Lung (tissue), 12 donors: ENCODE measurements around the gene TINAG. TPM values are rescaled to one million over a fixed set of nuclear protein-coding genes. Genes with fewer than 3 reads are reported as not detected.

Experiments
- ATAC-seq: fragments of 200-7000 bp; cut with Tn5 transposase; one replicate; pipeline ENCODE4 v1.9.1; 2020; ENCODE audit warnings: moderate number of reproducible peaks; ENCODE audit not compliant: insufficient read depth, low FRiP score
- DNase-seq, 3 donors: peaks; one replicate each; pipeline ENCODE4 v3.0.0-alpha.2; 2013 to 2017
- H3K27ac ChIP-seq, 2 donors: one replicate each; pipeline ENCODE4 v1.5.1; 2013; ENCODE audit warnings: mild to moderate bottlenecking in 2 of 2, moderate library complexity in 2 of 2, control low read depth in 1 of 2, inconsistent platforms in 1 of 2, low read depth in 1 of 2, low read length in 1 of 2
- H3K27me3 ChIP-seq, 3 donors: one replicate each; pipeline ENCODE4 v1.5.1; 2013; ENCODE audit warnings: low read length in 2 of 3; ENCODE audit not compliant: control insufficient read depth in 3 of 3, insufficient read depth in 3 of 3
- H3K36me3 ChIP-seq, 4 donors: one replicate each; pipeline ENCODE4 v1.5.1; 2013; ENCODE audit warnings: low read length in 4 of 4, mild to moderate bottlenecking in 1 of 4, moderate library complexity in 1 of 4; ENCODE audit not compliant: control insufficient read depth in 4 of 4, insufficient read depth in 4 of 4
- H3K4me1 ChIP-seq, 5 donors: one replicate each; pipeline ENCODE4 v1.5.1; 2013; ENCODE audit warnings: low read length in 5 of 5, mild to moderate bottlenecking in 2 of 5, moderate library complexity in 1 of 5; ENCODE audit not compliant: control insufficient read depth in 5 of 5, insufficient read depth in 5 of 5
- H3K4me3 ChIP-seq: one replicate; pipeline ENCODE4 v1.5.1; 2013; ENCODE audit warnings: mild to moderate bottlenecking, control low read depth, moderate library complexity
- H3K9ac ChIP-seq, 2 donors: one replicate each; pipeline ENCODE4 v1.5.1; 2013; ENCODE audit warnings: low read length in 2 of 2, control low read depth in 1 of 2; ENCODE audit not compliant: insufficient read depth in 1 of 2
- H3K9me3 ChIP-seq, 4 donors: one replicate each; pipeline ENCODE4 v1.5.1; 2013; ENCODE audit warnings: low read length in 3 of 4, mild to moderate bottlenecking in 1 of 4, moderate library complexity in 1 of 4; ENCODE audit not compliant: control insufficient read depth in 4 of 4, insufficient read depth in 3 of 4
- CTCF ChIP-seq: IDR thresholded peaks from 2 replicates; pipeline ENCODE4 v1.5.1; 2012; ENCODE audit warnings: mild to moderate bottlenecking; ENCODE audit errors: control extremely low read depth, extremely low read depth
- WGBS, 2 donors: extraction: QIAGEN DNeasy Blood & Tissue Kit; methylation state at CpG; one replicate each; pipeline ENCODE4 v1.1.7; 2013; 5-methylcytosine and 5-hydroxymethylcytosine counted together
- polyA plus RNA-seq, 2 donors: library from polyadenylated mRNA; stranded (reverse); fragments of 200-250 nt; gene quantifications; one replicate each; pipeline ENCODE4 v1.2.1, GENCODE V29; 2013
- total RNA-seq, 2 donors: library from RNA; depleted of rRNA in 1 of 2; stranded (reverse); fragments of >200 nt in 1 of 2; gene quantifications; one replicate each; pipeline ENCODE4 v1.2.1, GENCODE V29; 2014 to 2021
- donor health status: control.
- donor health status: control.
- donor health status: Bipolar disorder and iron deficiency.
- donor health status: healthy.
- donor health status: DM: yes; HTN: yes; CAD: no.

TINAG gene
- total and polyA plus RNA-seq, 4 donors: not detected

GRCh38 chr6:54411767-54412166 lies 103.5 kb downstream of the TINAG start:
- no peak overlapping the region for H3K4me3 ChIP-seq
- H3K9me3 ChIP-seq: peaks cover 0 to 2% (median 0%) of the 10 kb centered on the region in 4 donors
- WGBS, 2 donors: 88 to 90% methylated on average over 1 of the region's 1 CpG
- H3K4me1 ChIP-seq: no peaks in the 10 kb centered on the region
- H3K27me3 ChIP-seq: no peaks in the 10 kb centered on the region
- no peak for TF ChIP-seq CTCF
- H3K9ac ChIP-seq: no peak overlapping the region
- no peak overlapping the region for H3K27ac ChIP-seq
- H3K36me3 ChIP-seq: no peaks in the 10 kb centered on the region
- ATAC-seq: no peak
- DNase-seq: no peak

DNA sequence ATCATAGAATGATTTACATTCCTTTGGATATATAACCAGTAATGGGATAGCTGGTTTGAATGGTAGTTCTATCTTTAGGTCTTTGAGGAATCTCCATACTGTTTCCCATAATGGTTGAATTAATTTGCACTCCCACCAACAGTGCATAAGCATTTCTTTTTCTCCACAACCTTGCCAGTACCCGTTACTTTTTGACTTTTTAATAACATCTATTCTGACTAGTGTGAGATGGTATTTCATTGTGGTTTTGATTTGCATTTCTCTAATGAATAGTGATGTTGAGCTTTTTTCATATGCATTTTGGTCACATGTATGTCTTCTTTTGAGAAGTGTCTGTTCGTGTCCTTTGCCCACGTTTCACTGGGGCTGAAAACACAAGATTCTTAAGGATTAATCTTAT lies 107.3 kb downstream of the TINAG start:
- Histone ChIP-seq H3K9me3 (no peaks in the 10 kb centered on the region), H3K4me3 (no peak overlapping the region), H3K4me1 (no peaks in the 10 kb centered on the region), H3K27ac (no peak overlapping the region), H3K36me3 (no peaks in the 10 kb centered on the region), H3K27me3 (no peaks in the 10 kb centered on the region), H3K9ac (no peak overlapping the region)
- ATAC-seq (no peak), DNase-seq (no peak)
- TF ChIP-seq CTCF: no peak
- WGBS, 2 donors: 73 to 76% methylated on average over 3 of the region's 3 CpGs

DNA sequence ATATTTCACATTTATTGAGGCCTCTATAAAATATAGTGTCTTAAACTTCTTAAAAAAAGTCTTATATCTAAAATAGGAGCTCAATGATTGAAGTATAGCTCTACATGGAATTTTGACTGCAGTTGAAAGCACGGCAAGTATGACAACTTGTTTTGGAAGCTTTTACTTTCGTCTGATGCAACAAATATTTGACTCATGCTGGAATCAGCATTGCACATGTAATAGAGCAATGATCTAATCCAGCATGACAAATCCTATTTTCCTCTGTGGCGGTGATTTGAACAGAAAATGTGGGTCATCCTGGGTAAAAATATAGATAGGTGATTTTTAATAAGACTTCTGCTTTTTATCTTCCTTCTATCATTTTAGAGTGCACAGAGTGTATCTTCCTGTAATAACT lies 111.6 kb downstream of the TINAG start:
- no peak overlapping the region for H3K4me3 ChIP-seq
- H3K9me3 ChIP-seq: peaks cover 0 to under 1% (median 0%) of the 10 kb centered on the region in 4 donors
- TF ChIP-seq CTCF: no peak
- WGBS, 2 donors: 73 to 89% methylated on average over 3 of the region's 3 CpGs
- H3K27me3 ChIP-seq: no peaks in the 10 kb centered on the region
- H3K36me3 ChIP-seq: no peaks in the 10 kb centered on the region
- ATAC-seq: no peak
- no peak overlapping the region for H3K27ac ChIP-seq
- no peak for DNase-seq
- no peaks in the 10 kb centered on the region for H3K4me1 ChIP-seq
- H3K9ac ChIP-seq: no peak overlapping the region

DNA sequence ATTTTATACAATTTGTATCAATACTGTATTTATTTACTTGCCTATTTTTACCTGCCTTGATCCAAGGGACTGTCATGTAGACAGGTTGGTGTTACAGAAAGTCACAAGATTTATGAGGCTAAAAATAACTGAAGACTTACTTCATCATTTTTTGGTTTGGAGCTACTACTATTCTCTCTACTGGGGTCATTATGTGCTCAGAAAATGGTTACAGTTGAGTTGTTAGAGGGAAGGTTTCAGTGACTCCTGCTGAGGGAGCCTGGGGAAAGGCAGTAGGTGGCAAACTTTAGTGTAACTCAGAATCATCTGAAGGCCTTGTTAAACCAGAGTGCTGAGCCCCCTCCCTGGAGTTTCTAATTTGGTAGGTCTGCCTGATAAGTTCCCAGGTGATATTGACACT lies 118.8 kb downstream of the TINAG start:
- H3K9me3 ChIP-seq: peaks cover 0 to 2% (median 0%) of the 10 kb centered on the region in 4 donors
- no peak overlapping the region for H3K4me3 ChIP-seq
- no peaks in the 10 kb centered on the region for H3K36me3 ChIP-seq
- no peak for DNase-seq
- ATAC-seq: no peak
- H3K4me1 ChIP-seq: no peaks in the 10 kb centered on the region
- no peak for TF ChIP-seq CTCF
- no peaks in the 10 kb centered on the region for H3K27me3 ChIP-seq
- H3K9ac ChIP-seq: no peak overlapping the region
- no peak overlapping the region for H3K27ac ChIP-seq
